Ramos (cell line): ENCODE data around the gene DFFB.

Source experiments
- in situ Hi-C: fragments of 300-500 bp; cut with MboI; formaldehyde crosslinking; loops from one replicate; pipeline ENCODE4 v1.14.3; 2022; ENCODE audit warnings: low sequenced_read_pairs; ENCODE audit not compliant: unreplicated experiment

DFFB gene

DNA sequence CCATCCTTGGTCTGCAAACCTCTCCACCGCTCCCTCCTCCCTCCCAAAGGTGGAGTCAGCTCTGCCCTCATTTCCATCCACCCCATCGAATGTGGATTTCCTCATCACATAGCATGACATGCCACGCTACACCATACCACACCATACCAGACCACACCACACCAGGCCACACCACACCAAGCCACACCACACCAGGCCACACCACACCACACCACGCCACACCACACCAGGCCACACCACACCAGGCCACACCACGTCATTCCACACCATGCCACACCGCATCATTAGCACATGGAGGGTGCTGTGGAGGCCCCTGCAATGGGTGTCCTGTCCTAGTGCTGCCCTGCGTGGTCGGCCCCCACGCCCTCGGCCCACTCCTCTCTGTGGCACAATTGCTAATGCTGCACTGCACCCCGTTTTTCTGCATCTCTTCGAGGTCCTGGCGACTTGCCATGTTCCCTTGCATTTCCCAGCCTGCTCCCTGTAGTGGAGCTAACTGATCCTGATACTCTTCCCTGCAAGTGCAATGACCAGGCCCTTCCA is 11.3 kb downstream of the DFFB start:
- in situ Hi-C loops: no loop called here

DNA sequence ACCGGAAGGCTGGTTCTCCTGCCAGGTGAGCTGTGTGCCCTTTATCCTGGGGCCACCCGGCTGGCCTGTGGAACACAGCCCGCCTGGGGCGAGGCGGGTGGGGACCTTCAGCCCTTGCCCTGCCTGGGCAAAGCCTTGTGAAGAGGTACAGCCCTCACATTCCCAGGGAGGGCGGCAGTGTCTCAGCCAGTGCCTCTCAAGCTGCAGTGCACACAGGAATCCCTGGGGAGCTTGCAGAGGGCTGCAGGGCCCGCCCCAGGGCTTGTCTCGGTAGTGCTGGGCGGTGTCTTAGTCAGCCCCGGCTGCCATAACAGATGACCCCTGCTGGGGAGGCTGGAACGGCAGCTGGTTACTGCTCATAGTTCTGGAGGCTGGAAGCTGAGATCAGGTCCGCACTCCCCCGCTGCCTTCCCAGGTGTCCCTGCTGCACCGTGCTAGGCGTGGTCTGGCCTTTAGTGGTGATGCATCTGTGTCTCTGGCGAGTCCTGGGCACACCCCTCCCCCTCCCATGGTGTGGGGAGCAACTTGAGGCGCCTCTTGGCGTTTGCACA is 12.6 kb downstream of the DFFB start:
- in situ Hi-C loops: no loop called here

DNA sequence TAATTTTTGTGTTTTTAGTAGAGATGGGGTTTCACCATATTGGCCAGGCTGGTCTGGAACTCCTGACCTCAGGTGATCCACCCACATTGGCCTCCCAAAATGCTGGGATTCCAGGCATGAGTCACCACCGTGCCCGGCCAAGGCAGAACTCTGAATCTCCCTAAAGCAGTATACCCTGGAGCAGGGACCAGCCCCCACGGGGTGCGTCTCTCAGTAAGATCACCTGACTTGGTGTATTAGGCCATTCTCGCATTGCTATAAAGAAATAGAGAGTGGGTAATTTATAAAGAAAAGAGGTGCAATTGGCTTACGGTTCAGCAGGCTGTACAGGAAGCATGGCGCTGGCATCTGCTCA is 14.2 kb downstream of the DFFB start:
- in situ Hi-C loops: no loop called here

DNA sequence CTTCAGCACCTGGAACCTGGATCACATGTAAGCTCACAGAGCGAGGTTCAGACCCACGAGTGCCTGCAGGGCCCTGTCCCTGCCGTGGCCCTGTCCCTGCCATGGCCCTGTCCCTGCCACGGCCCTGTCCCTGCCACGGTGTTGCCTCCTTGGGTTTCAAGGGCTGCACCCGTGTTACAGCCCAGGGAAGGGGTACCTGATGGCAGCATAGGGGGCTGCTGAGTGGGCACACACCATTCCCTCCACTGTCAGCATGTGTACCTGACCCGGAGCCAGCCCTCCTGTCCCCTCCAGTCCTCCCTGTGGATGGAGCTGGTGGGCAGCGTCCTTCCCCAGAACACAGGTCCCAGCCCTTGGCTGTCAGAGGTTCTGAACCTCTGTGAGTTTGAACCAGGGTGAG is 15.3 kb downstream of the DFFB start:
- in situ Hi-C loops: no loop called here

DNA sequence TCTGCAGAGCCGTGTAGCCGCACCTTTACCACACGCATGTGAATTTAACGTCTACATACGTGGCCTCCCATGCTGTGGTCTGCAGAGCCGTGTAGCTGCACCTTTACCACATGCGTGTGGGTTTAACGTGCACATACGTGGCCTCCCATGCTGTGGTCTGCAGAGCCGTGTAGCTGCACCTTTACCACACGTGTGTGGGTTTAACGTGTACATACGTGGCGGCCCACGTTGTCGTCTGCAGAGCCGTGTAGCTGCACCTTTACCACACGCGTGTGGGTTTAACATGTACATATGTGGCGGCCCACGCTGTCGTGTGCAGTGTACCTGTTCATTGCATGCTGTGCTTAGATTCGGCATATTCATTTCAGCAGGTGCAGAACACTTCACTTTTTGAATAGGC is 17.5 kb downstream of the DFFB start:
- in situ Hi-C loops: no loop called here

DNA sequence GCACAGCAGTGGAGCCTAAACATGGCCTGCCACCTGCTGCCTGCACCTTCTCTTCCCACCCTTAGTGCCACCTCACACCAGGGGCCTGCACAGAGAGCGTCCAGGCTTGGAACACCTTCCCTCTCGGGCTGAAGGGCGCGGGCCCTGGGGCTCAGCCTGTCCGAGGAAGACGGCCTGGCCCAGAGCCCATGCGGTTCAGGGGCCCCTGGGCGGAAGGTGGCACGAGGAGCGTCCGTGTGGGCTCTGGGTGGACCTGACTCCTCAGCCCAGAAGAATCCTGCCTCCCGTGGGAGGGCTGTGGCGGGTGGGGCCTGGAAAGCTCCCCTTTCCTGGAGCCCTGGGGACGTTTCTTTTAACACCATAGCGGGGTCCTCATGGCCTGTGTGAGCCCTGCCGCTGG is 19.4 kb downstream of the DFFB start:
- in situ Hi-C loops: no loop called here

DNA sequence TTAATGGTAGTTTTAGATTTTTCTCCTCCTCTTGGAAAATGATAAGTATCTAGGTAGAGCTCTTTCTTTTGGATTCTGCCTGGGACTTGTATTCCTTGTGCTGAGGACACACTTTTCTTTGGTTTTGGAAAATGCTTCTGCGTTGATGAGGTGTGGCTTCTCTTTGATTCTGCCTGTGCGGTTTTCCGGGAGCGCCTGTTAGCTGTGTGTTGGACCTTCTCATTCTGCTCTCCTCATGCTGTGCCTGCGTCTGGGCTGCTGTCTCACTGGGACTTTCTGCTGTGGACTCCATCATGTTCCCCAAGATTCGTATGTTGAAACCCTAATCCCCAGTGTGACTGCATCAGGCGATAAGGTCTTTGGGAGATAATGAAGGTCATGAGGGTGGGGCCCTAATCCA is 21.8 kb downstream of the DFFB start:
- in situ Hi-C loops: no loop called here

DNA sequence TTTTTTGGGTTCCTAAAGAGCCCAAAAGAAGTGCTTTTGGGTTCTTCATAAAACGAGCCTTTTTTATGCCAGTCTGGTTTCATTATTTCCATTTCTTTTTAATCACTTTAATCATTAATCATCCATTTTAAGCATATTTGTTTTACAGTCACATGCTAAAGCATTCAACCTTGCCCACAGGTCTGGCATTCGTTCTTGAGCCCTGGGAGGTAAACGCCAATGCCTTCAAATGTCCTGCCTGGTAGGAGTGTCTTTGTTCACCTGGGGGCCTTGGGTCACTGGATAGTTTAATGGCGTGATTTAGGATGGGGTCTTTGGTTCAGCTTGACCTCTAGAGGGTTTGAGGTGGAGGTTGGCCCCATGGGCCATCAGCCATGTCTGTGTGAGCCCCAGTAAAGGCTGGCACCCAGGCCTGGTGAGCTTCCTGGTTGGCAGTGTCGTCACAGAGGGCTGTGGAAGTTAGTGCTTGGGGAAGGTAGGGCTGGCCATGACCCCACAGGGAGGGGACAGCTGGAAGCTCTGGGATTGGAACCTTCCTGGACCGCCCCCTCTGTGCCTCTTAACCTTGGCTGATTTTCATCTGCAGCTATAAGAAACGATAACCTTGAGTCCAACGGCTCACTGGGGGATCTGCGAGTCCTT is 22.6 kb downstream of the DFFB start:
- in situ Hi-C loops: no loop called here

DNA sequence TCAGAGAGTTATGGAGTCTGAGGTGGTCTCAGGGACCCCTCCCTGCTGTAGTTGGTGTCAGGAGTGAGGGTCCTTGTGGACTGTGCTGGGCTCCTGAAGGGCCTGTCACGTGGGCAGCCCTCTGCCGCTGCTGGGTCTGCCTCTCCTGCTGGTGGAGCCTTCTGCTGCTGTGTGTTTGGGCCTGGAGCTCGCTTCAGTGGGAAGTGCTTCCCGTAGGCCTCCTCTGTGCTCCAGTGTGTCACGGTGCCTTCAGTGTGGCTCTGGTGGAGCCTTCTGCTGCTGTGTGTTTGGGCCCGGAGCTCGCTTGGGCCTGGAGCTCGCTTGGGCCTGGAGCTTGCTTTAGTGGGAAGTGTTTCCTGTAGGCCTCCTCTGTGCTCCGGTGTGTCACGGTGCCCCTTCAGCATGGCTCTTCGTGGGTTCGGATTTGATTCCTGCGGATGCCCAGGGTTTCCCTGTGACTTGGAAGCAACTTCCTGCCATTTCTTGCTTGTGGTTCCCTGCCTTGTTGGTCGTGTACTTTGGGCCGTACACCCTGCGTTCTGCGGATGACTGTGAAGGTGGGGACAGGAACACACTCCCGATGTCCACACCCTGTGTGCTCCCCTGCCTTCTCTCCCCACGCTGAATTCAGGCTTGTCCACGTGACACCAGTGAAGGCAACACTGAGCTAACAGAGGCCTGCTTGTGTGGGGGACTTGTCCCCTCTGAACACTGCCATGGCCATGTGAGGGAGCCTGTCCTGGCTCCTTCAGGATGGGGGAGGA is 23.3 kb downstream of the DFFB start:
- in situ Hi-C loops: no loop called here

DNA sequence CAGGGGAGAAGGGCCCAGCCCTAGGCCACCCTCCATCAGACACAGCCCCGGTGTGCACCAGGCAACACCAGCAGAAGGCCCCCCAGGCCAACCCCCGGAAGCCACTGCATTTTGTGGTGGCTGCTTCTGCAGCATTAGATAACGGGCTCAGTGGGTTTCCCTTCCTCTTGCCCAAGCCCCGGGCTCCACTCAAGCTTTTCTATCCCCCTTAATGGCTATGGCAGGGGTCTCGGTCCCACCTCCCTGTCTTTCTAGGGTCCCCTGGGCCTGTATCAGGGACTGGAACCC is 23.9 kb downstream of the DFFB start:
- in situ Hi-C loops: no loop called here

DNA sequence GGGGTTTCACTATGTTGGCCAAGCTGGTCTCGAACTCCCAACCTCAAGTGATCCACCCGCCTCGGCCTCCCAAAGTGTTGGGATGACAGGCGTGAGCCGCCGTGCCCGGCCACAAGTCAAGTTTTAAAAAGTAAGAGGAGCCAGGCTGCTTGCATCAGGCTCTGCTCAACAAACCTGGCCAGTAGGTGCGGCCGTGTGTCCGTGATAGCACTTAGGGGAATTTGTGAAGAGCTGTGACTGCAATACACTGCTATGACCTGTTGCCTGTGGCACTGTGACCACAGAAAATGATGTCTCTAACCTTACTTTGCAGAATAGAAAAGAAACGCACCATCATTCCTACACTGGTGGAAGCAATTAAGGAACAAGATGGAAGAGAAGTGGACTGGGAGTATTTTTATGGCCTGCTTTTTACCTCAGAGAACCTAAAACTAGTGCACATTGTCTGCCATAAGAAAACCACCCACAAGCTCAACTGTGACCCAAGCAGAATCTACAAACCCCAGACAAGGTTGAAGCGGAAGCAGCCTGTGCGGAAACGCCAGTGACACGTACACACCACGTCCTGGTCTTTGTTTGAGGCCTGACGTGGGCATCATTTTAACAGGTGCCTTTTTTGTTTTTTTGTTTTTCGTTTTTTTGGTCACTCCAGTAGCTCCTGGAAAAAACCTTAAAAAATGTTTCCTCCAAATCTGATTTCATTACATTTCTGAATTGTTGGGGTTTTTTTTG is 26.1 kb downstream of the DFFB start:
- in situ Hi-C loops: no loop called here

DNA sequence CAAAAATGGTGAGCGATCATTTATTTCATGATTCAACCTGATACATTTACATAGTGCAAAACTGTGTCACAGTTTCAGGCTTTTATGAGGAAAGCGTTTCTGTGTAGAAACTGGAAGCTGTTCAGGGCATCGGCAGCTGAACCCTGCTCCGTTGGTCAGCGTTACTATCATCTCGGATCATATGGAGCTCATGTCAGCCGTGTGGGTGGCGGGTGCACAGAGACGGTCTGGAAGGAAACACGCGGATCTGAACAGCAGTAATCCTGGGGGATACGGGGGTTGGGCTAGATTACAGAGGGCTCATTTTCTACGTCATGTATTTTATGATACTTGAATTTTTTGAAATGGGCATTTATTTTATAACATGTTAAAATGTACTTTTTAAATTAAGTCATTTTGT is 27.7 kb downstream of the DFFB start:
- in situ Hi-C loops: no loop called here

DNA sequence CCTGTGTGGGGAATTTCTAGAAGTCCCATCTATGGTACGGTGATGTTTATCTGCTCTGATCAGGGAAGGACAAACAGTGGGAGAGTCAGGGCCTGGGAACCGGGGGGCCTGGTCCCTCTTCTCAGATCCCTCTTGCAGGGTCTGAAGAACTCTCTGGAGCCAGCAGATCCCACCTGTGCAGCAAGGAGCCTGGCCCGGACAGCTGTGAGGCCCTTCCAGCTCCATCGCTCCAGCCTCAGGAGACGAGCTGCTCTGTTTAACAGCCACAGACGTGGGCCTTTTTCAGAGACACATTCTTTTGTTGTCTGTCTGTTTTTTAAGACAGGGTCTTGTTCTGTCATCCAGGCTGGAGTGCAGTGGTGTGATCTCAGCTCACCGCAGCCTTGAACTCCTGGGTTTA is 28.3 kb downstream of the DFFB start:
- in situ Hi-C loops: no loop called here

DNA sequence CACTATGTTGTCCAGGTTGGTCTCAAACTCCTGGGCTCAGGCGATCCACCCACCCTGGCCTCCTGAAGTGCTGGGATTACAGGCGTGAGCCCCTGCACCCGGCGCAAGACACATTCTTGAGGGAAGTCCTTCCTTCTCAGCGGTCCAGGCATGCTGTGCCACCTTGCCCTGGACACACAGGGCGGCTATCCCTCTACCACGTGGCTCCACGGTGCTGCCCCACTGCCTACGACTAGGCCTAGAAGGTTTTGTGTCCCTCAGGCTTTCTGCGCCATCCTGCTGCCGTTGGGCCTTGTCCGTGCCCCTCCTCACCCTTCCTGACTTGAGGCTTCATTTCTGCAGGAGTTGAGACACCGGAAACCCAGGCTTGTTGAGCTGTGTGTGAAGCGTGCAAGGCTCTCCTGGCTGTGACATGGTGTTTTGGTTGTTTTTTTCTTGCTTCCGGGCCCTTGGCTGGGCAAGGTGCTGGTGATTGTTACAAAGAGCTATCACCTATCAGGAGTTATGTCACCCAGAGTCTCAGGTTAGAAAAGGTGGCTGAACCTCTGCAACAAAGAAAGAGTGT is 28.9 kb downstream of the DFFB start:
- in situ Hi-C loops: no loop called here

DNA sequence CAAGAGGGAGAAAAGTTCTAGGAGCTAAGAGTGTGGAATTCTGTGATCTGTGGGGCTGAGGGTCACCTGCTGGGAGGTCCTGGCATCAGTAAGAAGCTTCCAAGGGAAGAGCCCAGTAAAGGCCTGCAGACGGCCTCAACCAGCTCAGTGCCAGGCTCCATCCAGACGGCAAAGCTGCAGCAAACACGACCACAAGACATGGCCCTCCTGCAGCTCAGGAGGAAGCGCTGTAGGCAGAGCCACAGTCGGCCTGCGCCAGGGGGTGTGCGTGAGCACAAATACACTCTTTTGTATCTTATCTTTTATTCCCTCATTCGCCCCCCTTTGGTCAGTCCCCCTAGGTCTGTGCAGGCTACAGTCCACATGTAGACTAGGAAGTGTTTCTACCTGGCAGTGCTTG is 29.4 kb downstream of the DFFB start:
- in situ Hi-C loops: no loop called here

DNA sequence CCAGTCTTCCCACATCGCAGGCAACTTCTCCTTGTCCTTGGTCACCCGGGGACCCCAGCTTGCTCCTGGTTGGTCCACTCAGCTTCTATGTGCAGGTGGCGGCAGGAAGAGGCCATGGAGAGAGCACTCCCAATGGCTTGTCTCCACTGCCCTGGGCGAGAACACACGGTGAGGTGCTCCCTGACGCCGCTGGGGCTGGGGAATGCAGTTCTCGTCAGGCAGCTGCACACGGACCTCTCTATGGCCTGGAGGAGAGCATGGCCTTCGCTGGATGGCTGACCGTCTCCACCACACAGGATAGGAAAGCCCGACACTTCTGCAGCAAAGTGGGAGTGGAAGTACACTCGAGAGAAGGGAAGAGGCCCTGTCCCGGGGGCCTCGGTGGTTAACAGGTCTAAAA is 31.0 kb downstream of the DFFB start:
- in situ Hi-C loops: no loop called here

DNA sequence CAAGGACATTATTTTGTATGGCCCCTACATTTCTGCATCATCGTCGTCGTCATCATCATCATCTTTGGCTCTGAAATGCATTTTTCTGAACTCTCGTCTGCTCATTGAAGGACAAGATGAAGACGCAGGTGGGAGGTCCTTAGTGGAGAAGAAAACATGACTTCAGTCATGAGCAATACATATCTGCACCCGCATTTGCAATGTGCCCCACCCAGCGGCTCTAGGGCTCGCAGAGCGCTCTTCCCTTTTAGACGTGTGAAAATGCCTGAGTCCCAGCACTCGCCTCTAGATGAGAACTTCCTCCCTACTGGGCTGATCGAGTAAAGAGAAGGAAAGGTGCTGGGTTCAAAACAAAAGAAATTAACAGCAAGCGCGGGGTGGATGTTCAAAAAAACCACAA is 32.7 kb downstream of the DFFB start:
- in situ Hi-C loops: no loop called here

DNA sequence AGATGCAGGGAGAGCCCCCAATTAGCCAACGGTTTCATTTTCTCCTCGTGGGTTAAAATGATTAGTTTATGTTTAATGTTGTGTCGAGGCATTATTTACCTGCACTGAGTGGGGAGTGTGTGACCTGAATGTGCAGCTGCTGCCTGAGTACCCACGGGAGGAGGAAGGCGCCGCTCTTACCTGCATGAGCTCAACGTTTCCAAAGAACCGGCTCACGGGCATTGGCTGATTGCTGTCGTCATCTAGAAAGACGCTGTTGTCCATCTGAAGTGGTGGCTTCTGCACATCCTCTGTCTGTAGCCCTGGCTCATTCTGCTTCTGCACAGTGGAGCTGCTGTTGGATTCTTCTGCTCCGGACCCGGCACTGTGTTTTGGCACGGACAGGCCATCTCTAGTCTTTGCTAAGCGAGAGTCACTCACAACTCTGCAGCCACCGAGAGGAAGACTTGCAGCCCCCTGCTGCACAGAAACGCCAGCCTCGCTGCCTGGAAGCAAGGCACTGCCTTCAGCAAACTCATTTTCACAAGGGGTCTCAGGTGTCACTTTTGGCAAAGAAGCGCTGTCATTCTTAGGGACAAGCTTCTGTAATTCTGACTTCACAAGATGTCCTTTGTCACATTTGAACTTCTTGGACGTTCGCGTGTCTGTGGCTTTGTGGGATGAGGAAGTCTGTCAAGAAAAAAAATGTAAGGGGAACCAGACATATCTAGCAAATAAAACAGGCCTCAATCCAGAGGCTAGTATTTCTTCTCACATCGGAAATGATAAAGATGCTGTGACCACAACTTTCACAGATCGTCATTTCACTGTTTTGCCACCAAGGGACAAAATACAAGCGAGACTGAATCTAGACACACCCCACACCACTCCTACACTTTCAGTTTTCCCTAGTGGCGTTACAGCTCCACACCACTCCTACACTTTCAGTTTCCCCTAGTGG is 33.4 kb downstream of the DFFB start:
- in situ Hi-C loops: no loop called here

DNA sequence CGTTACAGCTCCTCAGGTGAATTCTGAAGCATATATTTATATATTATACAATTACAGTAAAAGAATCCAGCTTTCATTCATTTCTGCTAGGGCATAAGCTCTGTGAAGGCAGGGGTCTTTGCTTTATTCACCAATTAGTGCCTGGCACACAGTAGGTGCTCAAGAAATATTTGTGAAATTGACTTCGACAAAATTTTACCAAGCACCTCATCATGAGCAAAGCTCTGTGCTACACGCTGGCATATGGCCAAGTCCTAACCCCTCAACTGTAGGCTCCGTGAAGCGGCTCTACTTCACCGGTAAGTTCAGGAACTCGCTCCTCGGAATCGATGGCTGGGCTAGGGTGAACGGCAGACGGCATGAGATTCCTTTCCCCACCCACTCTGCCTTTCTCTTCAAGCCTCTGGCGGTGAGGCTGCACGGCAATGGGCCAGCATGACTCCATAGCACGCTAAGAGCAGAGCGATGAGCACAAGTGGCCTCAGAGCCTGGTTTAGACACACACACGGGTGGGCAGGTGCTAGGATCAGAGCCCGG is 34.1 kb downstream of the DFFB start:
- in situ Hi-C loops: no loop called here

DNA sequence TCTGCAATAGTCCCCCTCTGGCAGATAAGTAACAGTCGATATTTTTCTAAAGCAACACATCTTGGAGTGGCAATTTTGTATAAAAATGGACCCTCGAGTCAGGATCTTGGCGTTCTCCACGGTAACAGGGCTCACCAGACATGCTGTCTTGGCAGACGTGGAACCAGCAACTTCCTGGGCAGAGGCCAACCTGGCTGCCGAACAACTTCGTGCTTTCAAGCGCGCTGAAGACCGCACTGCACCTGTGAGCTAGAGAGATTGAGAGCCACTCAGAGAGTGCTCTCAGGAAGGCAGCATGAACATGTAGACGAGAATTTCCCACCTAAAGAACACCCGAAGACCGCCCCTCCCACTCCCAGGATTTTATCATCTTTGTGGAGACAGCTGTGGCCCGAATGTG is 35.5 kb downstream of the DFFB start:
- in situ Hi-C loops: no loop called here
